Activated naive CD4-positive, alpha-beta T cell (primary cell): ENCODE measurements around the gene MSH6.
"Not testable (repeated sequence)": the region's sequence is repeated elsewhere in the genome, so short reads cannot be mapped to it uniquely, and the experiment has no call there.

Source experiments
- DNase-seq, 4 experiments: peaks; one replicate each; lab custom pipeline; 2025; lab: John Stamatoyannopoulos, UW

MSH6 gene

GRCh38 chr2:47844162-47844561 is 61.2 kb downstream of the MSH6 start:
- DNase-seq = no peak

GRCh38 chr2:47849368-47849767 is 66.4 kb downstream of the MSH6 start:
- no peak for DNase-seq

DNA sequence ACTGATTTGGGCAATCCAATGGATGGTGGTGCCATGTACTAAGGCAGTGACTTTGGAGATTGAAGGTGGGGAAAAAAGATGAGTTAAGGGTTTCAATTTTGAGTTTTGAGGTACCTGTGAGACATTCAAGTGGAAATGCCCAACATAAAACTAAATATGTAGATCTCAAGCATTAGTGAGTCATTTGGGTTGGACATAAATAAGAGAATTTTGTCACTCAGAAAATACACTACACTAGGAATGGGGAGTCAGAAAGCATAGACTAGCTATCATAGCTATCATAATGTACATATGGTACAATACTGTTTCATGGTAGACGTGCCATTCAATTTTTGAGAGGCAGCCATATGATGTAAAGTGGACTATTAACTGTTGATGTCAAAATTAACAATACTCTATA is 67.3 kb downstream of the MSH6 start:
- DNase-seq = no peak

GRCh38 chr2:47853067-47853777 is 70.3 kb downstream of the MSH6 start:
- not testable (repeated sequence) for DNase-seq
